Neural cell (in vitro differentiated cells): ENCODE measurements around the gene RBM15. TPM values are rescaled to one million over a fixed set of nuclear protein-coding genes. Genes with fewer than 3 reads are reported as not detected.

Source experiments
- H2AFZ ChIP-seq: fragments of 200-600, 300-800 bp; sonication (generic), shearing (Covaris generic); 2 replicates; pipeline ENCODE4 v1.6.0; 2014; ENCODE audit warnings: low read depth, mild to moderate bottlenecking, antibody characterized with exemption, low read length, moderate library complexity
- H3F3A ChIP-seq: fragments of 200-600 bp; shearing (Covaris generic); 2 replicates; pipeline ENCODE4 v1.6.1; 2016; ENCODE audit warnings: mild to moderate bottlenecking, moderate library complexity, mixed read lengths, antibody characterized with exemption, low read length; ENCODE audit not compliant: insufficient read depth, poor library complexity, severe bottlenecking
- H3K27ac ChIP-seq: fragments of 200-600, 300-800 bp; sonication (generic), shearing (Covaris generic); 2 replicates; pipeline ENCODE4 v1.5.1; 2014; ENCODE audit warnings: mild to moderate bottlenecking, low read length, moderate library complexity
- H3K27me3 ChIP-seq: fragments of 300-800, 200-600 bp; sonication (generic), shearing (Covaris generic); 2 replicates; pipeline ENCODE4 v1.6.0; 2014; ENCODE audit warnings: mild to moderate bottlenecking, low read depth, low read length, moderate library complexity; ENCODE audit not compliant: insufficient read depth
- H3K36me3 ChIP-seq: fragments of 300-800, 200-600 bp; sonication (generic), shearing (Covaris generic); 2 replicates; pipeline ENCODE4 v1.5.1; 2014; ENCODE audit warnings: mild to moderate bottlenecking, antibody characterized with exemption, low read length, moderate library complexity; ENCODE audit not compliant: insufficient read depth
- H3K4me2 ChIP-seq: fragments of 300-800, 200-600 bp; sonication (generic), shearing (Covaris generic); 2 replicates; pipeline ENCODE4 v1.6.0; 2014; ENCODE audit warnings: mild to moderate bottlenecking, low read length
- H3K4me3 ChIP-seq: fragments of 300-800, 200-600 bp; sonication (generic), shearing (Covaris generic); 2 replicates; pipeline ENCODE4 v1.5.1; 2014; ENCODE audit warnings: mild to moderate bottlenecking, low read length, moderate library complexity
- H3K79me2 ChIP-seq: fragments of 200-600 bp; shearing (Covaris generic); replicated peaks from 2 replicates; pipeline ENCODE4 v1.6.0; 2014; ENCODE audit warnings: mild to moderate bottlenecking, low read length, moderate library complexity; ENCODE audit not compliant: insufficient read depth
- H3K9ac ChIP-seq: fragments of 300-800, 200-600 bp; sonication (generic), shearing (Covaris generic); 2 replicates; pipeline ENCODE4 v1.6.1; 2016; ENCODE audit warnings: mild to moderate bottlenecking, low read length, mixed read lengths
- H3K9me2 ChIP-seq: fragments of 200-600 bp; shearing (Covaris generic); 2 replicates; pipeline ENCODE4 v1.6.1; 2016; ENCODE audit warnings: mild to moderate bottlenecking, low read length, mixed read lengths; ENCODE audit not compliant: insufficient read depth
- H3K9me3 ChIP-seq: fragments of 200-600, 300-800 bp; sonication (generic), shearing (Covaris generic); 2 replicates; pipeline ENCODE4 v1.6.1; 2016; ENCODE audit warnings: mild to moderate bottlenecking, mixed run types, low read length, moderate library complexity, mixed read lengths
- H4K20me1 ChIP-seq: fragments of 200-600 bp; shearing (Covaris generic); 2 replicates; pipeline ENCODE4 v1.6.1; 2016; ENCODE audit warnings: mild to moderate bottlenecking, mixed run types; ENCODE audit not compliant: insufficient read depth
- CTCF ChIP-seq: fragments of 450-650 bp; IDR thresholded peaks from 2 replicates; pipeline ENCODE4 v1.5.1; 2014; ENCODE audit warnings: antibody characterized with exemption, mild to moderate bottlenecking, moderate library complexity; ENCODE audit not compliant: poor library complexity, severe bottlenecking
- EP300 ChIP-seq: fragments of 450-650 bp; conservative IDR thresholded peaks from 2 replicates; pipeline ENCODE4 v1.6.1; 2014; ENCODE audit warnings: antibody characterized with exemption, mild to moderate bottlenecking, moderate library complexity; ENCODE audit not compliant: poor library complexity, severe bottlenecking
- EZH2 ChIP-seq: fragments of 200-600, 300-800 bp; shearing (Covaris generic), sonication (generic); IDR thresholded peaks from 2 replicates; pipeline ENCODE4 v1.6.1; 2014; ENCODE audit warnings: antibody characterized with exemption, low read length, borderline replicate concordance, mild to moderate bottlenecking; ENCODE audit not compliant: insufficient read depth, poor library complexity, severe bottlenecking
- MXI1 ChIP-seq: fragments of 450-650 bp; conservative IDR thresholded peaks from 2 replicates; pipeline ENCODE4 v1.6.1; 2014; ENCODE audit warnings: antibody characterized with exemption, mild to moderate bottlenecking; ENCODE audit not compliant: poor library complexity, severe bottlenecking
- POLR2AphosphoS5 ChIP-seq: IDR thresholded peaks from 2 replicates; pipeline ENCODE4 v1.6.1; 2012
- RAD21 ChIP-seq: fragments of 450-650 bp; conservative IDR thresholded peaks from 2 replicates; pipeline ENCODE4 v1.6.1; 2014; ENCODE audit warnings: antibody characterized with exemption, mild to moderate bottlenecking, moderate library complexity
- REST ChIP-seq: IDR thresholded peaks from 2 replicates; pipeline ENCODE4 v1.6.1; 2012; ENCODE audit warnings: borderline replicate concordance
- SMC3 ChIP-seq: fragments of 450-650 bp; conservative IDR thresholded peaks from 2 replicates; pipeline ENCODE4 v1.6.1; 2014; ENCODE audit warnings: antibody characterized with exemption, mild to moderate bottlenecking, moderate library complexity; ENCODE audit not compliant: poor library complexity
- TAF1 ChIP-seq: IDR thresholded peaks from 2 replicates; pipeline ENCODE4 v1.6.1; 2012; ENCODE audit warnings: low read depth
- polyA plus RNA-seq: library from polyadenylated mRNA; depleted of rRNA; stranded (reverse); fragments of >200 nt; gene quantifications from 2 replicates; pipeline ENCODE4 v1.2.3, GENCODE V29; 2014

The RBM15 gene
- polyA plus RNA-seq, 1 donor from 2014 or later: 8.1 TPM

- Histone ChIP-seq H4K20me1 (no peaks in the 10 kb centered on the region), H3K36me3 (peaks cover 3% of the 10 kb centered on the region), H3K9me2 (no peaks in the 10 kb centered on the region), H2AFZ (no peak overlapping the region), H3K27me3 (no peaks in the 10 kb centered on the region), H3F3A (no peaks in the 10 kb centered on the region), H3K79me2 (no peaks in the 10 kb centered on the region), H3K27ac (no peak overlapping the region), H3K9me3 (no peaks in the 10 kb centered on the region), H3K4me3 (no peak overlapping the region), H3K9ac (no peak overlapping the region), H3K4me2 (no peak overlapping the region)
- TF ChIP-seq REST: no peak
- no peak for TF ChIP-seq EZH2
- no peak for TF ChIP-seq CTCF
- TF ChIP-seq TAF1: no peak
- no peak for TF ChIP-seq POLR2AphosphoS5
These were observed 46.2 kb downstream of the RBM15 start for GRCh38 chr1:110385369-110385768.

GRCh38 chr1:110387048-110387754 lies 48.0 kb downstream of the RBM15 start:
- H3K9me2 ChIP-seq: no peaks in the 10 kb centered on the region
- no peaks in the 10 kb centered on the region for H3F3A ChIP-seq
- no peaks in the 10 kb centered on the region for H3K27me3 ChIP-seq
- TF ChIP-seq EZH2 (no peak), SMC3 (no peak), TAF1 (no peak), CTCF (no peak), RAD21 (no peak), EP300 (no peak), REST (no peak), MXI1 (no peak), POLR2AphosphoS5 (no peak)
- H3K79me2 ChIP-seq: no peaks in the 10 kb centered on the region
- H3K4me2 ChIP-seq: no peak overlapping the region
- peaks cover 3% of the 10 kb centered on the region for H3K36me3 ChIP-seq
- H4K20me1 ChIP-seq: no peaks in the 10 kb centered on the region
- no peak overlapping the region for H3K9ac ChIP-seq
- no peaks in the 10 kb centered on the region for H3K9me3 ChIP-seq
- no peak overlapping the region for H2AFZ ChIP-seq
- H3K4me3 ChIP-seq: no peak overlapping the region
- H3K27ac ChIP-seq: no peak overlapping the region
